Hematopoietic multipotent progenitor cell (in vitro differentiated cells): ENCODE measurements around the gene HEPACAM. TPM values are rescaled to one million over a fixed set of nuclear protein-coding genes. Genes with fewer than 3 reads are reported as not detected.
"Not testable (repeated sequence)": the region's sequence is repeated elsewhere in the genome, so short reads cannot be mapped to it uniquely, and the experiment has no call there.

ENCODE experiments used
- DNase-seq, 3 donors: peaks; one replicate each; pipeline ENCODE4 v3.0.0-alpha.2; 2011 to 2015; ENCODE audit warnings: low read depth in 2 of 3, low spot score in 2 of 3
- total RNA-seq: library from RNA; depleted of rRNA; stranded (reverse); fragments of >200 nt; gene quantifications from one replicate; pipeline ENCODE4 v1.2.3, GENCODE V29; 2012

HEPACAM gene
- total RNA-seq = not detected

- DNase-seq = no peak
Observed at GRCh38 chr11:124935548-124936514, at the start of gene HEPACAM. Gene HEPACAM (minus strand): TSS chr11:124936047. CDS start chr11:124936006, 41 bp downstream.

GRCh38 chr11:124984512-124984854, 48.6 kb upstream of the HEPACAM start:
- no peak for DNase-seq

- no peak for DNase-seq
Observed at GRCh38 chr11:124983674-124984511, 48.0 kb upstream of the HEPACAM start.

- DNase-seq = no peak
Observed at GRCh38 chr11:124982043-124982442, 46.2 kb upstream of the HEPACAM start.

- DNase-seq = no peak
Observed at GRCh38 chr11:124978316-124978715, 42.5 kb upstream of the HEPACAM start.

GRCh38 chr11:124977006-124977405, 41.2 kb upstream of the HEPACAM start:
- no peak for DNase-seq

GRCh38 chr11:124976531-124976930, 40.7 kb upstream of the HEPACAM start:
- DNase-seq = no peak

GRCh38 chr11:124971810-124972209, 36.0 kb upstream of the HEPACAM start:
- DNase-seq = no peak

- no peak for DNase-seq
Observed at GRCh38 chr11:124970925-124971324, 35.1 kb upstream of the HEPACAM start.

GRCh38 chr11:124968197-124968596, 32.4 kb upstream of the HEPACAM start:
- not testable (repeated sequence) for DNase-seq

- peak; percentile 28 to 89 (median 67) for DNase-seq
Observed at GRCh38 chr11:124961972-124962609, 26.2 kb upstream of the HEPACAM start.

GRCh38 chr11:124955035-124955434, 19.2 kb upstream of the HEPACAM start:
- no peak for DNase-seq

- DNase-seq = no peak
Observed at GRCh38 chr11:124954590-124954955, 18.7 kb upstream of the HEPACAM start.

GRCh38 chr11:124953753-124954589, 18.1 kb upstream of the HEPACAM start, which contains the start of gene CCDC15:
Gene CCDC15 (plus strand): TSS chr11:124954202. CDS start chr11:124954733, 531 bp downstream.
- peak; percentile 83 to 97 (median 97) for DNase-seq

- no peak for DNase-seq
Observed at GRCh38 chr11:124951341-124951740, 15.5 kb upstream of the HEPACAM start.

- DNase-seq = no peak
Observed at GRCh38 chr11:124950601-124951330, 14.9 kb upstream of the HEPACAM start.

GRCh38 chr11:124946735-124947141, 10.9 kb upstream of the HEPACAM start:
- no peak for DNase-seq

- no peak for DNase-seq
Observed at GRCh38 chr11:124945826-124946225, 10.0 kb upstream of the HEPACAM start.

- DNase-seq = no peak
Observed at GRCh38 chr11:124944565-124944964, 8.7 kb upstream of the HEPACAM start.
